ENCODE measurements around the gene ELANE. TPM values are rescaled to one million over a fixed set of nuclear protein-coding genes. Genes with fewer than 3 reads are reported as not detected.

Gene ELANE
- total and polyA plus RNA-seq, 9 of the 15 experiments (the other 6 are each of a cell fraction or from before 2014, with no cell fraction given): not detected

- TF ChIP-seq ZNF609 (CRISPR knock-in tag; IDR thresholded peaks at IDR 0.05; ENCODE audit: borderline replicate concordance): no peak
- TF ChIP-seq CREB3L1 (IDR thresholded peaks at IDR 0.05; ENCODE audit: borderline replicate concordance, low read depth): no peak
- TF ChIP-seq ZNF174 (CRISPR knock-in tag; IDR thresholded peaks at IDR 0.05): no peak
- TF ChIP-seq E2F5 (CRISPR knock-in tag; IDR thresholded peaks at IDR 0.05): no peak
- no peak for TF ChIP-seq ETV1 (tag; conservative IDR thresholded peaks at IDR 0.05; ENCODE audit: low read depth)
- TF ChIP-seq ARNT (IDR thresholded peaks at IDR 0.05): no peak
- TF ChIP-seq KAT8 (IDR thresholded peaks at IDR 0.05; ENCODE audit: low read depth): no peak
- no peak for TF ChIP-seq HOXB6 (CRISPR knock-in tag; IDR thresholded peaks at IDR 0.05; ENCODE audit: borderline replicate concordance)
- TF ChIP-seq KLF16 (IDR thresholded peaks at IDR 0.05): no peak
Observed at GRCh38 chr19:876089-876488, 24.0 kb downstream of the ELANE start (continued).
